Epithelial cell of umbilical artery (primary cell): Measurements from ENCODE around the gene MAMSTR. TPM values are rescaled to one million over a fixed set of nuclear protein-coding genes. Genes with fewer than 3 reads are reported as not detected.

Source experiments
- total RNA-seq: library from RNA; depleted of rRNA; stranded (reverse); fragments of >200 nt; gene quantifications from 2 replicates; pipeline ENCODE4 v1.2.3, GENCODE V29; 2014

The MAMSTR gene
- total RNA-seq = 0.32 TPM in 1 of 2 replicates, not detected in the other

GRCh38 chr19:48719263-48720171 lies at the start of gene MAMSTR:
Gene MAMSTR, minus strand, starts transcription at chr19:48719725. Its CDS starts 694 bp downstream, at chr19:48719031.

GRCh38 chr19:48755084-48755641 lies 35.6 kb upstream of the MAMSTR start, which contains the start of gene FGF21:
Gene FGF21, plus strand, starts transcription at chr19:48755524. Its CDS starts 713 bp downstream, at chr19:48756237.

DNA sequence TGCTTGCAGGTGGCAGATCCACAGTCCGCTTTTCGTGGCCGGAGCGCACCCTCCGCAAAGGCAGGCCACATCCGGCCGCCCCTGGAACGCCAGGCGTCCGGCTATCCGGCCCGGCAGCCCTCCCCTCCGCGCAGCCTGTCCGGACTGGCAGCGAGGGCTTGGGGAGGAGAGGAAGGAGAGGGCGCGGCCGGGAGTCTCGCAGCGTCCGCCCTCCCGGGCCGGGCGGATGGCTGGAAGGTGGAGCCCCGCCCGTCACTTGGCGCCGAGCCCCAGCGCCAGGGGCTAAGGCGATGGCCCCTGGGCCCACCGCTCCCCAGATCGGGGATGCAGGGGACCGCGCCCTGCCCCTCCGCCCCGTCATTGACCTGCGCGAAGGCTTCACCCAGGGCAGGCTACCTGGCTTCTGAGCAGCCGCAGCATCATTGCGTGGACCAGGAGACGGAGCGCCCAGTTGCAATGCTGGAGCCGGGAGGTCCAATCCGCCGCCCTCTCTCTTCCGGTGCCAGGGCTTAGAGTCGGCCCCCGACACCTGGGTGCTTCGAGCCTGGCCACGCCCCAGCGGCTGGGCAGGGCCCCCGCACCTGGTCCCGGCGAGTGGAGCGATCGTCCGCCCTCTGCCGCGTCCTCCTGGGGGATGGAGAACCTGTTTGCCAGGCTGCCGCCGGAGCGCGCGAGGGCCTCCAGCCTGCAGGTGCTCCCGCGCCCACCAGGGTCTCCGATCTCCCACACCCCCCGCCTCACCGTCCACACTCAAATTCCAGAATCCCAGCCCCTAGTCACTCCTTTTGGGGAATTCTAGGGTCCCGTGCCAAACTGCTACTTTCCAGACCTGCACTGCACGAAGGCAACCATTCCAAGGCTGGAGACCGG lies 33.2 kb upstream of the MAMSTR start, which contains the start of gene FUT1:
TSS of gene FUT1 (minus strand) at position 146 of the 870 bp plus-strand sequence. CDS start 1,360 bp downstream, outside the sequence.

GRCh38 chr19:48746738-48747575 lies 27.4 kb upstream of the MAMSTR start, which contains the start of gene IZUMO1:
Gene IZUMO1, minus strand, starts transcription at chr19:48746909. Its CDS starts 1,050 bp downstream, at chr19:48745859.

DNA sequence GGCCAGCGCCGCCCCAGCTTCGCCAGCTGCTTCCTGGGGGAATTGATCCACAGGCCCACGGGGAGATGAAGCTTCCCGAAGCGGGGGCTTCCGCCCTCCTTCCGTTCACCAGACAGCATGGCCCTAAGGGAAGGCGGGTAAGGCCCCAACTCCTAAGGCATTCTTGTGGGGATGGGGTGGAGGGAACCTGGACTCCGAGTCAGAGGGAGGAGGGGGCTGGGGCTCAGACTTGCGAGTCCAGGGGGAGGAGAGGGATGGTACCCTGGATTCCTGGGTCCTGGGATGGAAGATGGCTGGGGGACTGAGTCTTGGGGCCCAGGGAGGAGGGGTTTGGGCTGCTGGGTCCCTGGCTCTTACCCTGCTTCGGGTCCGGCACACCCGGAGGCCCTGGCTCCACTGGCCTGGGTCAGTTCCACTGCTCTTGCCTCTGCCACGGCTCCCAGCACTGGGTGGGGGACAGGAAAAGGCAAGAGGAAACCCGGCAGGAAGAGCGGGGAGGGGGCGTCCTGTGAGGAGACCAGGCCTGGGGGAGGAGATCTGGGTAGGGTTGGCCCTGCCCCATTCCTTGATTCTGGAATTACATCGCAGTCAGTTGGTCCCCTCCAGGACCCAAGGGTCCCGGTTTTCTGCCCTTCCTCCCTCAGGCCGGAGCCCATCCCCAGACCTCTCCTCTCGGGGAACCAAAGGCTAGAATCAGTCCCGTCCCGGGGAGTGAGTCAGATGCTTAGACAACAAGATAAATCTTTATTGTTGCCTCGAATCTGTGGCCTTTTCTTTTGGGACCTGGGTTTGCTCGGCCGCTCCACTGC lies 20.8 kb upstream of the MAMSTR start, which contains the start of gene RASIP1:
TSS of gene RASIP1 (minus strand) at position 447 of the 809 bp plus-strand sequence. CDS start at position 119, 328 bp downstream.

DNA sequence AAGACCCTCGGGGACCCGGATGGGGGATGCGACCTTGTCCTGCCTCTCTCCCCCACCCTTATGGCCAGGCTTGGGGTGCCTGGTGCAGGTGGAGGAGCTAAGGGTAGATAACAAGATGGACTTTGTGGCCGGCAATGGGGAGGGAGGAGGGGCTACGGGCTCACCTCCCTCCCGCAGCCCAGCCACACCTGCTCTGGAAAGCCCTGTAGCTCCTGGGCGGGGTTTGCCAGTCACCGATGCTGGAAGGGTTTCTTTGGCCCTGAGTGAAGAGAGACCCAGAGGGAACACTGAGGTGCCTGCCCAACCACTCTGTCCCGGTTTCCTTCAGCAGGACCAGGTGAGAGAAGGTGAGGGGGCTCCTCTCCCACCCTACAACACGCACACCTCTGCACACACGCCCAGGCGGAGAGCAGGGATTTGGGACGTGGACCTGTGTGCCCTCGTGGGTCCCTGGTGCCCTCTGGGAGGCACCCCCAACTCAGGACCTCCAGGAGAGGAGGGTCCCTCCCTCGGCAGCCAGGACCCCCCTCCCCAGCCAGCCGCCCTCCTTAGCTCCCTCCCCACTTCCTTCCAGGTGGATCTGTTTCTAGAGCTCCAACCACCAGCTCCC lies 23.7 kb downstream of the MAMSTR start, which contains the start of gene FUT2:
TSS of gene FUT2 (plus strand) at position 229 of the 610 bp plus-strand sequence. CDS start 6,986 bp downstream, outside the sequence.

GRCh38 chr19:48672994-48673393 lies 46.5 kb downstream of the MAMSTR start, which contains the start of gene NTN5:
Gene NTN5, minus strand, starts transcription at chr19:48673017. Its CDS starts 2,031 bp downstream, at chr19:48670986.

Other genes starting within 250 kb of the MAMSTR start
- gene LMTK3, start 207.9 kb downstream of the MAMSTR start, total RNA-seq = under 0.01 and 0.61 TPM in 2 replicates
- not detected in 2 replicates for gene SULT2B1, start 167.6 kb downstream of the MAMSTR start, total RNA-seq
- gene SPACA4, start 113.0 kb downstream of the MAMSTR start, total RNA-seq = not detected in 2 replicates
- 0.65 and 1.1 TPM in 2 replicates for gene FAM83E, start 104.6 kb downstream of the MAMSTR start, total RNA-seq
- gene RPL18, start 100.5 kb downstream of the MAMSTR start, total RNA-seq = 2,633 and 3,123 TPM in 2 replicates
- 8.4 and 10.5 TPM in 2 replicates for gene SPHK2, start 100.2 kb downstream of the MAMSTR start, total RNA-seq
- gene DBP, start 82.3 kb downstream of the MAMSTR start, total RNA-seq = 1.2 and 1.6 TPM in 2 replicates
- gene CA11, start 73.5 kb downstream of the MAMSTR start, total RNA-seq = 0.65 and 1.2 TPM in 2 replicates
- not detected in 2 replicates for gene NTN5, start 46.7 kb downstream of the MAMSTR start, total RNA-seq
- gene FUT2, start 23.8 kb downstream of the MAMSTR start, total RNA-seq = not detected in 2 replicates
- 68.2 and 85.8 TPM in 2 replicates for gene RASIP1, start 20.9 kb upstream of the MAMSTR start, total RNA-seq
- 0.30 and 0.32 TPM in 2 replicates for gene IZUMO1, start 27.2 kb upstream of the MAMSTR start, total RNA-seq
- gene FUT1, start 32.9 kb upstream of the MAMSTR start, total RNA-seq = 5.5 and 6.4 TPM in 2 replicates
- not detected in 2 replicates for gene FGF21, start 35.8 kb upstream of the MAMSTR start, total RNA-seq
- 47.4 TPM in 2 replicates for gene BCAT2, start 91.3 kb upstream of the MAMSTR start, total RNA-seq
- 5.8 and 13.2 TPM in 2 replicates for gene HSD17B14, start 116.8 kb upstream of the MAMSTR start, total RNA-seq
- 1.9 and 2.7 TPM in 2 replicates for gene PLEKHA4, start 148.9 kb upstream of the MAMSTR start, total RNA-seq
- gene PPP1R15A, start 152.7 kb upstream of the MAMSTR start, total RNA-seq = 24.4 and 27.2 TPM in 2 replicates
- 0.32 TPM in 1 of 2 replicates, not detected in the other for gene TULP2, start 179.0 kb upstream of the MAMSTR start, total RNA-seq
- 86.9 and 92.9 TPM in 2 replicates for gene NUCB1, start 180.6 kb upstream of the MAMSTR start, total RNA-seq
- not detected in 2 replicates for gene DHDH, start 214.0 kb upstream of the MAMSTR start, total RNA-seq
- gene BAX, start 235.2 kb upstream of the MAMSTR start, total RNA-seq = 137 and 154 TPM in 2 replicates
- 777 and 969 TPM in 2 replicates for gene FTL, start 245.6 kb upstream of the MAMSTR start, total RNA-seq